Renal cortical epithelial cell (primary cell): ENCODE data around the gene ACBD6. TPM values are rescaled to one million over a fixed set of nuclear protein-coding genes. Genes with fewer than 3 reads are reported as not detected.
A peak's percentile ranks its signal among the peaks of the same experiment; 100 is the strongest.

Experiments used
- DNase-seq: peaks from one replicate; pipeline ENCODE4 v3.0.0-alpha.2; 2011; ENCODE audit warnings: low read depth
- total RNA-seq: library from RNA; depleted of rRNA; stranded (reverse); fragments of >200 nt; gene quantifications from 2 replicates; pipeline ENCODE4 v1.2.3, GENCODE V29; 2014

ACBD6 gene
- total RNA-seq, 1 donor from 2014 or later: 41.0 TPM

- DNase-seq: no peak
Observed at GRCh38 chr1:180370597-180370996, 131.8 kb downstream of the ACBD6 start.

DNA sequence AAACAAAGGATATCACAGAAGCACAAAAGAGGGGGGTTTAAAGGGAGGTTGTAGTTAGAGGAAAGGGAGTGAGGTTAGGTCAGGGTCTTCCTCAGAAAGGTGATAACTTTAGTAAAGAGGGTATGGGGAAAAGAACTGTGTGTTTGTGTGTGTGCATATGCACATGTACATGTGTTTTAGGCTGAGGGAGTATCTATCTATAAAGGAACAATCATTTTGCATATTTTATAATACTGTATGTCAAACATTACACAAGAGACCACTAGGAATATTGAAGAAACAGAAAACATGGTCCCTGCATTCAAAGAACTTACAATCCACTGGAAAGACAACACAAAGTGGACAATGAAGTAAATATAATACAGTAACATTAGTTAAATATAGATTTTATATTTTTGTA is 132.2 kb downstream of the ACBD6 start:
- DNase-seq: no peak

GRCh38 chr1:180369061-180369460 is 133.3 kb downstream of the ACBD6 start:
- no peak for DNase-seq

DNA sequence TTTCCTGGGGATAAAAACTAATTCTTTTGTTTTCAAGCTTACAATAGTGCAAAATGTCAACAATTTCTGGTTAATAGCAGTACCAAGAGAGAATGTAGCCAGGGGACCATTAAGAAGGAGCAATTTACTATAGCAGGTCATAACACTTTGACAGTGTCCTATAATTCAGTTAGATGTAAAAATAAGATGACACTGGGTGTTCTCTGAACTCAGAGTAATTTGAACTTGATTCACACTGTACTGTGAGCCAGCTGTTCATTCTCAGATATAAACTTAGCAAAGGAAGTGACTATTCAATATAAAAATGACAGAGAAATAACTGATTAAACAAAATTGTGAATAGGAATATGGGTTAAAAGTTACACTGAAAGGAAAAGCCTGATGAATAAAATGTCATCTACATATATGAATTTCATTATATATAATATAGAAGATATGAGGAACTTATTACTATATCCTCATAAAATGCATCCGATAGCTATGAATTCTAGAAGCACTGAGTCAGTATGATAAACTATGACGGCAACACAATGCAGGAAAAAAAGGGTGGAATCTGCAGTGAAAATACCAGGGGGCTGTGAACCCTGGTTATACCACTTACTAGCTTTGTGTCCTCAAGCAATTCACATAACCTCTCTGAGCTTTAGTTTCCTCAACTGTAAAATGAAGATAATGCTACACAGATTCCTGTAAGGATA is 135.9 kb downstream of the ACBD6 start:
- DNase-seq: no peak

DNA sequence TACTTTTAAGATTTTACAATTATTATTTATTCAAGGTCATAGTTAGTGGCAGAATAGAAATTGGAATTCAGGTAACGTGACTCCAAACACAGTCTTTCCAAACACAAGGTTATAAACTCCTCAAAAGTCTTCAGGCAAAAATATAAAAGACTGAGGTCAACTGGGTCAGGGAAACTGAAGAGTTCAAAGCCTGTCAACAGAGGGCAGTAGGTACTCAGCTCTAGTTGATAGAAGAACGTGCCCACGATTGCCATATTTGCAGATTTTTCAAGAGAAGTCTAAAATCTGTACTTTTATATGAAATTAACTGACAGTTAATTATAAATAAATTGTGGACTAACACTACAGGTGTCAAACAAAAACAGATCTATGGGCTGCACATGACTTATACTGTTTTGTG is 137.3 kb downstream of the ACBD6 start:
- no peak for DNase-seq

- DNase-seq: no peak
Observed at GRCh38 chr1:180363246-180363995, 139.0 kb downstream of the ACBD6 start.

DNA sequence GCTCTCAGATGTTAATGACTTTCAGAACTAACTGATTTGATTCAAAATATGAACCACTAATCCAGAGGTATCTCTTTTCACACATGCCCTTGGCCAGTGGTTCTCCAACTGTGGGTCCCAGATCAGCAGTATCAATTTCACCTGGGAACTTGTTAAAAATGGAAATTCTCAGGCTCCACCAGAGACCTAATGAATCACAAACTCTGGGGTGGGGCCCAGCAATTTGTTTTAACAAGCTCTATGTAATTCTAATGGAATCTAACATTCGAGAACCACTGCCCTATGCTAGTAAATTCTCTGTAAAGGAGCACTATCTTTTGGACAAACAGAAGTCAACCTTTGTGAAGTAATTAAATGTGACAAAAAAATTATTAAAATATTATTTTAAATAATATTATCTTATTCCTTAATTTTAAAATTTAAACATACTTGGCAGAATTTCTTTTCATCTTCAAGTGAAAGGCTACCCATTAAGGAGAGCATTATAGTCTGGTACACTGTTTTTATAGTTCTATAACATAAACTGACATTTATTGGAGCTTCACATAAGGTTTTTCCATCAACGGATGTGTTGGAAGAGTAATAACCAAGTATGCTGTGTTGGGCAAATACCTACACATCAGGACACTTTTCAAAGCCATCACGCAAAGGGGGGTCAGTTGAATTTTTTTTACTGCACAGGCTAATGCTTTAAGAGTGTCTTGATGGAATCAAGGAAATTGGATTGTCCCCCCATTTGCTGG is 141.9 kb downstream of the ACBD6 start:
- DNase-seq: peak; percentile 6

GRCh38 chr1:180358649-180359048 is 143.7 kb downstream of the ACBD6 start:
- no peak for DNase-seq

DNA sequence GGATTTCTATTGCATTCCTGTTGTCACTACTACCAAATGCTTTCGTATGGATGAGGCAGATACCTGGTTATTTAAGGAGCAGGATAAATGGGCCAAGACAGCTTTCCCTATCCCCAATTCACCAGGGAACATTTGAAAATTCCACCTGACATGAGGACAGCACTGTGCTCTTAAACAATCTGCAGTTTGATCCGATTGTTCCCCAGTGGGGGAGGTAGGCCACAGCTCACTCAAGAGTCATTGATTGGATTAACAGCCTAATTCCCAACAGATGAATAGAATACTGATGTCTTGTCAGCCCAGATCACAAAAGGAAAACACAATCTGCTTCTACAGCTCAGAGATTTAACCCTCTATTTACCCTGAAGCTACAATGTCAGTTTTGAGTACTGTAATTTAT is 148.4 kb downstream of the ACBD6 start:
- DNase-seq: no peak

GRCh38 chr1:180352588-180352987 is 149.8 kb downstream of the ACBD6 start:
- DNase-seq: no peak

GRCh38 chr1:180352021-180352420 is 150.4 kb downstream of the ACBD6 start:
- no peak for DNase-seq

DNA sequence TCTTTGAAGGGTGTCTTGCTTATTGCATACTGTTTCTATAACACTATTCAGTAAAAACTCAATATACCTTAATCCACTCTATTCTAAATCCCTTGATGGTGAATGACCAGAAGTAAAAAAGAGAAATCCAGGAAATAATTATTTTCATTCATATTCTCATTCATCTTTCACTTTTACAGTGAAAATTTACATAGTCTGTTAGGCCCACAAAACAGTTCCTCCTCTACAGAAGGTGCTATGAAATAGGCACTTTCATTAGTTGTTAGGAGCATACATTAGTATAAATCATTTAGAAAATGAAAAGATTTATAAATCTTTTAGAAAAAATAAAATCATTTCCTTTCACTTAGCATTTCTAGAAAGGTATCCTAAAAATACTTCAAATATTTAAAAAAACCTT is 157.2 kb downstream of the ACBD6 start:
- no peak for DNase-seq

- DNase-seq: peak; percentile 61
Observed at GRCh38 chr1:180343921-180344769, 158.2 kb downstream of the ACBD6 start.

DNA sequence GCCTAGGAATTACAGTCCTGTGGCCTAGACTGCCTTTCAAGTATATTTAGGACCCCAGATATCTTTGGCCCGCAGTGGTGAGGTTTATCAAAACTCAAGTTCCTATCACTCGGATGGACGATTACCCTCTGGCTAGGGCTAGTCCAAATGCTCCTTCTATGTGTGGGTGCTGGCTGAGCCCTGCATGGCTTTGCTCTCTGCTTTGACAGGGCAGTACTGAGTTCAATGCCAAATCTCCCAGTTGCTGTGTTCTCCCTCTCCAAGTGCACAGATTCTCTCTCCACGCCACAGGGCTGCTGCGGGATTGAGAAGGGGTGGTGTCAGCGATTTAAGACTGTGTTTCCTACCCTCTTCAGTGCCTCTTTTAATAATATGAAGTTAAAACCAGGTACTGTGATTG is 175.3 kb downstream of the ACBD6 start:
- DNase-seq: no peak

DNA sequence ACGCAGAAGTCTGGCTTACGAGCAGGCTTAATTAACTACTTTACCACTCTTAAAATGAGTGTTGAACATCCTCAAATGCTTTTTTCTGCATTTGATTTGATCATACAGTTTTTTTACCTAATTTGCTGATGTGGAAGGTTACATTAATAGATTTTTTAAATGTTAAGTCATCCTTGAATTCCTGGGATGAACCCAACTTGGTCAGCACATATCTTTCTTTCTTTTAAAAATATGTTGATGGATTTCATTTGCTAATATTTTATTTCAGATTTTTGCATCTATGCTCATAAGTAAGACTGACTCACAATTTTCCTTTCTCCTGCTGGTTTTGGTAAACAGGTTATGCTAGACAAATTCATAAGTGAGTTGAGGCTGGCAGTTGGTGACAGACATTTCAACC is 189.5 kb downstream of the ACBD6 start:
- DNase-seq: no peak

DNA sequence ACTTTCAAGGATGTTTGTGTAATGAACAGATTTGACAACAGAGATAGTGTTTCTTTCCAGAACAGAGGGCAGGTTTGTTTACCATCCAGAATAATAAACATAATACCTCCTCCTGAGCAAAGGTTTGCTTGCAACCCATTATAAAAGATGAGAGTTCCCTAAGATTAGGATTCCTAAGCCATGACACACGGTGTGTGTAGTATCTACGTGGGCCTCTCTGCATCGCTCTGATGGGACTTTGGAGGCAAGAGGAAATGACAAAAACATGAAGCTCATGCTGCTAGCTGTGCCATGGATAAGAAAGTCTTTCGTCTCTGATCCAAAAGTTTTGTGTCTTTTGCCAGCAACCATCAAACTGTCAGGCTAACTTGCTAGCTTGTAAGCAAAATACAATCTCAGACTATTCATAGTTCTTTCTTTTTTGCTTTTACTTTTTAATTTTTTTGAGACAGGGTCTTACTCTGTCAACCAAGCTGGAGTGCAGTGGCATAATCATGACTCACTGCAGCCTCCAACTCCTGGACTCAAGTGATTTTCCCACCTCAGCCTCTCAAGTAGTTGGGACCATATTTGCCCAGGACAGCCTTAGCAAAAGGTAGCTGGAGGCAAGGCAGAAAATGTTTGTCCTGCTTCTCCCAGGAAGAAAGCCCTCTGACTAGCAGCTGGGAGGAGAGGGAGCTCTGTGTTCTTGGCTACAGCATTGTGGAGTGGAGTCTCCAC is 191.2 kb downstream of the ACBD6 start:
- peak; percentile 29 for DNase-seq

DNA sequence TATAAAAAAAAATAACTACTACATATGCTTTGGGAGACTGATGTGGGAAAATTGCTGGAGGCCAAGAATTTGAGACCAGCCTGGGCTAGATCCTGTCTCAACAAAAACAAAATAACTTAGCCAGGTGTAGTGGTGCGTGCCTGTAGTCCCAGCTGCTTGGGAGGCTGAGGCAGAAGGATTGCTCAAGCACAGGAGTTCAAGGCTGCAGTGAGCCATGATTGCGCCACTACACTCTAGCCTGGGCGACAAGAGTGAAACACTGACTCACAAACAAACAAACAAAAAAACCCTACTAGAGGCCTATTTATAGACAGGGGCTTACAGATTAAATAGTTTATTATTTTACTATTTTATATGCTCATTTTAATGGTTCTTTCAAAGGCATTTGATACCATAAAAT is 192.3 kb downstream of the ACBD6 start:
- peak; percentile 84 for DNase-seq

DNA sequence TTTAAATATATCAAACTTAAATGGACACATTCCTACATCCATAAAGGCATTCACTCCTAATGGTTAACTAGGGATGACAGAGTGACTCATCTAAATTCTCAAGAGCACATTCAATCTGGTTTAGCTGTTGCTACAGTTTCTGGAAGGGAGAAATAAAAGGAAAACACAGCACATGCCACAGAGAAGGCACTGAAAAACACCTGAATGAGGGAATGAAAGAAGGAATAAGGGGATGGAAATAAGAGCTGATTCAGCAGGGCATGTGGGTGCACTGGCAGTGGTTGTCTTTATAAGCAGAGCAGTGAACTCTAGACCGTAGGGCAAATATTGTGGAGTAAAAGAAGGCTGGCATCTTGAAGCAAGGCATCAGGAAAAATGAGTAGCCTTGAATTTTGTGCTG is 193.0 kb downstream of the ACBD6 start:
- DNase-seq: peak; percentile 97

GRCh38 chr1:180301135-180301742 is 201.1 kb downstream of the ACBD6 start:
- DNase-seq: no peak

DNA sequence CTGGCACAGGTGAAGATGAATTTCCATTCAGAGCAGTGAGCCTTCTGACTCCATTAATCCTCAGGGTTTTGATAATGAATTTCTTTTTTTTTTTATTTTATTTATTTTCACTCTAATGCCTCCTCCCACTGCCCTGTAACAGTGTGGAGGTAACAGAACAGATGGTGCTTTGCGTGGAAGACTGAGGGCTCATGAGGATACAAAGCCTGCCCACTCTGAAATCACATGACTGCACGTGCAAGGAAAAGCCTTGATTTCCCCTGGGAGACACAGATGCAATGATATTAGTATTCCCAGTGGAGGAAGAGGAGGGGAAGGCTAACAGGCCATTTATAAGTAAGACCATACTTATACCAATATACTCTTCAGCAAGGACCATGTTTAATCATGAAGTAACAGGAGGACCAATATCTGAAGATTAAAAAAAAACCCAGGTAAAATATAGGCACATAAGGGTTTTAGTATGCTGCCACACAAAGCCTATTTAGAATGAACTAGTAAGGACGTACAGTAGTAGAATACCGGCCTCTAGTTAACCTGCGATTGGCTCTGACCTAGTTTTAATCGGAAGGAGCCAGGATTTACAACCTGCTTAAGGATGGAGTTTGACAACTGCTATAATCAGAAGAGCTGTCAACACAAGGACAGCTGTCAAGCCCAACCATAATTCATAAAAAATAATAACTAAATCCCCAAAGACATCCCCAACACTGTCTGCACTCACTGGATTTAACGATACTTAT is 202.7 kb downstream of the ACBD6 start:
- no peak for DNase-seq
